DND-41 (cell line): ENCODE results near the gene RNU2-1.

Experiments
- CTCF ChIP-seq: IDR thresholded peaks from 2 replicates; pipeline ENCODE4 v1.5.1; 2012; ENCODE audit warnings: borderline replicate concordance, low read length, moderate library complexity, mild to moderate bottlenecking; ENCODE audit not compliant: poor library complexity, severe bottlenecking; ENCODE audit errors: extremely low read depth
- EZH2 ChIP-seq: IDR thresholded peaks from 3 replicates; pipeline ENCODE4 v1.6.1; 2012; ENCODE audit warnings: borderline replicate concordance, low read depth, mild to moderate bottlenecking, moderate library complexity, low read length, inconsistent platforms; ENCODE audit not compliant: severe bottlenecking

DNA sequence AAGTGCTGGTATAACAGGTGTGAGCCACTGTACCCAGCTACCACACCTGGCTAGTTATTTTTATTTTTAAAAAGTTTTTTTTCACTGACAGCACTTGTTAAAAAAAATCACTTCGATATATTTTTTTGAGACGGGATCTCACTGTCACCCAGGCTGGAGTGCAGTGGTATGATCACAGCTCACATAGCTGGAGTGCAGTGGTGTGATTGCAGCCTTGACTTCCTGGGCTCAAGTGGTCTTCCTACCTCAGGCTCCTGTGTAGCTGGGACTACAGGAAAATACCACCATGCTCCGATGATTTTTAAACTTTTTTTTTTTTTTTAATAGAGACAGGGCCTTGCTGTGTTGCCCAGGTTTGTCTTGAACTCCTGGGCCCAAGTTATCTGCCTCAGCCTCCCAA is 49.9 kb downstream of the RNU2-1 start:
- TF ChIP-seq CTCF (no peak), EZH2 (no peak)
